ENCODE results near the gene RNF39. TPM values are rescaled to one million over a fixed set of nuclear protein-coding genes. Genes with fewer than 3 reads are reported as not detected.
"Not testable (repeated sequence)": the region's sequence is repeated elsewhere in the genome, so short reads cannot be mapped to it uniquely, and the experiment has no call there.

The RNF39 gene
- 2.3 and 3.6 TPM in 2 replicates for total RNA-seq (2022)
- percentile 43 among the genes with signal in this experiment for Bru-seq, nascent RNA
- BruChase-seq, experiment 1, labeled RNA remaining after a 6-hour chase: percentile 26 among the genes with signal in this experiment
- BruChase-seq, experiment 2, labeled RNA remaining after a 2-hour chase: percentile 48 among the genes with signal in this experiment
- long read RNA-seq, transcript RNF39-201 (4 exons, 2,206 nt): major isoform, 15 of 16 reads
- long read RNA-seq, partial matches to known transcripts: 0 of 16 reads
- long read RNA-seq, other reads (novel, unspliced or antisense): 0 of 16 reads

DNA sequence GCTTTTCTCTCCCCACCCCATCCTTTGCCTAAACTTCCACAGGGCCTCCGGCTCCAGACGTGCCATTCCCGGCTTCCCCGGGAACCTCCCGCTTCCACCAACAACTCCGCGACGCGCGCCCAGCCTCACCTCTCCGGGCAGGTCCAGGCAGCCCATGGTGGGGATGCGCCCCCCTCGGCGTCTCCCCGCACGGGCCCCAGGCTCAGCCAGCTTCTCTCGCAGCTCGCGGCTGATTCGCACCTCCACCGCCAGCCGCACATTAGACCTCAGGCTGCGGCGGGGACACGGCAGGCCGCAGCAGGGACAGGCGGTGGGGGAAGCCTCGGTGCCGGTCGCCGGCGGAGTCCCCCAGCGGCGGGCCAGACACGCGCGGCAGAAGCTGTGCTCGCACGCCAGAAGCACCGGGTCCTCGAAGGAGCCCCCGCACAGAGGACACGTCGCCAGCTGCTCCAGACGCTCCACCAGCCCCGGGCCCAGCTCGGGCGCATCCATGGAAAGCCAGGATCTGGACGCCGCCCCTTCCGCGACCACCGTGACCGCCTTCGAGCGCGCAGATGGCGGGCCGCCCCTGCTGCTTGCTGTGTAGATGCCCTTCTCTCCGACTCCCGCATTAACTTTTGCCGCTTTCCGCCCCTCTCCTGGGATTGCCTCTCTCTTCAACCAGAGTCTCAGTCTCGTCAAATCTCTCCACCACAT is at the start of gene RNF39:
TSS of gene RNF39 (minus strand) at position 676 of the 696 bp plus-strand sequence. CDS start at position 492, 184 bp downstream.
- Mint-ChIP-seq H3K9me3 (ENCODE audit: unreplicated experiment) (no peaks in the 10 kb centered on the region), H3K27me3 (ENCODE audit: insufficient read depth, unreplicated experiment) (no peaks in the 10 kb centered on the region), H3K27ac (ENCODE audit: low read depth, unreplicated experiment) (peak within 1 kb of the TSS; percentile 85), H3K4me1 (ENCODE audit: insufficient read depth, unreplicated experiment) (peaks cover 39% of the 10 kb centered on the region), H3K4me3 (ENCODE audit: unreplicated experiment) (peak within 1 kb of the TSS; percentile 84), H3K36me3 (ENCODE audit: insufficient read depth, unreplicated experiment) (peaks cover 15% of the 10 kb centered on the region)
- intact Hi-C loops (cut with micrococcal nuclease): no loop called here
- POLR2A ChIA-PET: interaction anchor here (0.6 to 6.9 kb wide), 13 partner anchors 9 to 278 kb away, joined by 3 to 101 read pairs (median 7); partner anchors contain the start of genes POLR1H and PPP1R11
- TF ChIP-seq, protein P1, sequence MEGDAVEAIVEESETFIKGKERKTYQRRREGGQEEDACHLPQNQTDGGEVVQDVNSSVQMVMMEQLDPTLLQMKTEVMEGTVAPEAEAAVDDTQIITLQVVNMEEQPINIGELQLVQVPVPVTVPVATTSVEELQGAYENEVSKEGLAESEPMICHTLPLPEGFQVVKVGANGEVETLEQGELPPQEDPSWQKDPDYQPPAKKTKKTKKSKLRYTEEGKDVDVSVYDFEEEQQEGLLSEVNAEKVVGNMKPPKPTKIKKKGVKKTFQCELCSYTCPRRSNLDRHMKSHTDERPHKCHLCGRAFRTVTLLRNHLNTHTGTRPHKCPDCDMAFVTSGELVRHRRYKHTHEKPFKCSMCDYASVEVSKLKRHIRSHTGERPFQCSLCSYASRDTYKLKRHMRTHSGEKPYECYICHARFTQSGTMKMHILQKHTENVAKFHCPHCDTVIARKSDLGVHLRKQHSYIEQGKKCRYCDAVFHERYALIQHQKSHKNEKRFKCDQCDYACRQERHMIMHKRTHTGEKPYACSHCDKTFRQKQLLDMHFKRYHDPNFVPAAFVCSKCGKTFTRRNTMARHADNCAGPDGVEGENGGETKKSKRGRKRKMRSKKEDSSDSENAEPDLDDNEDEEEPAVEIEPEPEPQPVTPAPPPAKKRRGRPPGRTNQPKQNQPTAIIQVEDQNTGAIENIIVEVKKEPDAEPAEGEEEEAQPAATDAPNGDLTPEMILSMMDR (IDR thresholded peaks at IDR 0.05; ENCODE audit: unreplicated experiment): no peak
- no peak for DNase-seq (ENCODE audit: unreplicated experiment)
- BruUV-seq (replicated peaks): TSS peak; percentile 93
- CTCF ChIA-PET: interaction anchor here (0.7 to 1.9 kb wide), 6 partner anchors 14 to 278 kb away, joined by 3 to 12 read pairs (median 4); partner anchors contain the start of gene POLR1H

- POLR2A ChIA-PET: interaction anchor here (1.0 to 1.2 kb wide), 2 partner anchors 8 to 35 kb away, joined by 3 to 6 read pairs; no protein-coding TSS in a partner anchor
These were observed 46.9 kb upstream of the RNF39 start for GRCh38 chr6:30122515-30122914.

GRCh38 chr6:30121446-30122366 is 46.1 kb upstream of the RNF39 start:
- intact Hi-C loops (cut with micrococcal nuclease): no loop called here
- BruUV-seq (replicated peaks): no TSS peak
- POLR2A ChIA-PET: interaction anchor here (1.0 to 1.2 kb wide), 2 partner anchors 9 to 34 kb away, joined by 3 to 6 read pairs; no protein-coding TSS in a partner anchor

More at GRCh38 chr6:30122515-30122914, 46.9 kb upstream of the RNF39 start:
- Mint-ChIP-seq H3K27me3 (ENCODE audit: insufficient read depth, unreplicated experiment) (no peaks in the 10 kb centered on the region), H3K36me3 (ENCODE audit: insufficient read depth, unreplicated experiment) (no peaks in the 10 kb centered on the region), H3K9me3 (ENCODE audit: unreplicated experiment) (no peaks in the 10 kb centered on the region), H3K4me3 (ENCODE audit: unreplicated experiment) (no peak overlapping the region), H3K27ac (ENCODE audit: low read depth, unreplicated experiment) (no peak overlapping the region), H3K4me1 (ENCODE audit: insufficient read depth, unreplicated experiment) (peaks cover 5% of the 10 kb centered on the region)
- DNase-seq (ENCODE audit: unreplicated experiment): no peak
- CTCF ChIA-PET: interaction anchor here (0.5 to 1.7 kb wide), 4 partner anchors 8 to 180 kb away, joined by 3 to 5 read pairs (median 4); no protein-coding TSS in a partner anchor
- TF ChIP-seq, protein P1 (IDR thresholded peaks at IDR 0.05; ENCODE audit: unreplicated experiment): no peak
- BruUV-seq (replicated peaks): no TSS peak
- intact Hi-C loops (cut with micrococcal nuclease): no loop called here

DNA sequence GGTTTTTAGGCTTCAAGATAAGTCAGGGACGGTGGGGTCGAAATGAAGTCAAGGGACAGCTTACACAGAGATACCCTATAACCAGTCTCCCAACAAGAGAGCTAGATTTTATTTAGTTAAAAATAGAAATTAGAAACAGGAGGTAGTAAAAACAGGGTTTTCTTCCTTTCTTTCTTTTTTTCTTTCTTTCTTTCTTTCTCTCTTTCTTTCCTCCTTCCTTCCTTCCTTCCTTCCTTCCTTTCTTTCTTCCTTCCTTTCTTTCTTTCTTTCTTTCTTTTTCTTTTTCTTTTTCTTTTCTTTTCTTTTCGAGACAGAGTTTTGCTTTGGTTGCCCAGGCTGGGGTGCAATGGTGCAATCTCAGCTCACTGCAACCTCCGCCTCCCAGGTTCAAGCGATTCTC is 43.1 kb upstream of the RNF39 start:
- DNase-seq (ENCODE audit: unreplicated experiment); H3K9me3 Mint-ChIP-seq (ENCODE audit: unreplicated experiment); H3K4me3 Mint-ChIP-seq (ENCODE audit: unreplicated experiment); H3K36me3 Mint-ChIP-seq (ENCODE audit: insufficient read depth, unreplicated experiment); H3K27me3 Mint-ChIP-seq (ENCODE audit: insufficient read depth, unreplicated experiment); H3K4me1 Mint-ChIP-seq (ENCODE audit: insufficient read depth, unreplicated experiment); intact Hi-C loops (cut with micrococcal nuclease); BruUV-seq (replicated peaks); H3K27ac Mint-ChIP-seq (ENCODE audit: low read depth, unreplicated experiment): not testable (repeated sequence)
- ChIA-PET CTCF (interaction anchor here (0.8 to 2.5 kb wide), 3 partner anchors 13 to 68 kb away, joined by 4 to 16 read pairs (median 11); no protein-coding TSS in a partner anchor), POLR2A (interaction anchor here (1.1 kb wide), 1 partner anchor 58 kb away, joined by 3 read pairs; the partner anchor contains the start of gene POLR1H)

More at GRCh38 chr6:30121446-30122366, 46.1 kb upstream of the RNF39 start:
- TF ChIP-seq, protein P1 (IDR thresholded peaks at IDR 0.05; ENCODE audit: unreplicated experiment): no peak
- DNase-seq (ENCODE audit: unreplicated experiment): no peak
- CTCF ChIA-PET: interaction anchor here (0.6 to 1.7 kb wide), 2 partner anchors 9 to 48 kb away, joined by 3 to 5 read pairs; no protein-coding TSS in a partner anchor
- Mint-ChIP-seq H3K4me1 (ENCODE audit: insufficient read depth, unreplicated experiment) (peaks cover 5% of the 10 kb centered on the region), H3K4me3 (ENCODE audit: unreplicated experiment) (no peak overlapping the region), H3K36me3 (ENCODE audit: insufficient read depth, unreplicated experiment) (no peaks in the 10 kb centered on the region), H3K27me3 (ENCODE audit: insufficient read depth, unreplicated experiment) (no peaks in the 10 kb centered on the region), H3K27ac (ENCODE audit: low read depth, unreplicated experiment) (no peak overlapping the region), H3K9me3 (ENCODE audit: unreplicated experiment) (no peaks in the 10 kb centered on the region)

All from MCF 10A (cell line).